Neural cell (in vitro differentiated cells): ENCODE data around the gene FAM53B. TPM values are rescaled to one million over a fixed set of nuclear protein-coding genes. Genes with fewer than 3 reads are reported as not detected.

Source experiments
- H2AFZ ChIP-seq: fragments of 200-600, 300-800 bp; sonication (generic), shearing (Covaris generic); 2 replicates; pipeline ENCODE4 v1.6.0; 2014; ENCODE audit warnings: low read depth, mild to moderate bottlenecking, antibody characterized with exemption, low read length, moderate library complexity
- H3F3A ChIP-seq: fragments of 200-600 bp; shearing (Covaris generic); 2 replicates; pipeline ENCODE4 v1.6.1; 2016; ENCODE audit warnings: mild to moderate bottlenecking, moderate library complexity, mixed read lengths, antibody characterized with exemption, low read length; ENCODE audit not compliant: insufficient read depth, poor library complexity, severe bottlenecking
- H3K27ac ChIP-seq: fragments of 200-600, 300-800 bp; sonication (generic), shearing (Covaris generic); 2 replicates; pipeline ENCODE4 v1.5.1; 2014; ENCODE audit warnings: mild to moderate bottlenecking, low read length, moderate library complexity
- H3K27me3 ChIP-seq: fragments of 300-800, 200-600 bp; sonication (generic), shearing (Covaris generic); 2 replicates; pipeline ENCODE4 v1.6.0; 2014; ENCODE audit warnings: mild to moderate bottlenecking, low read depth, low read length, moderate library complexity; ENCODE audit not compliant: insufficient read depth
- H3K36me3 ChIP-seq: fragments of 300-800, 200-600 bp; sonication (generic), shearing (Covaris generic); 2 replicates; pipeline ENCODE4 v1.5.1; 2014; ENCODE audit warnings: mild to moderate bottlenecking, antibody characterized with exemption, low read length, moderate library complexity; ENCODE audit not compliant: insufficient read depth
- H3K4me2 ChIP-seq: fragments of 300-800, 200-600 bp; sonication (generic), shearing (Covaris generic); 2 replicates; pipeline ENCODE4 v1.6.0; 2014; ENCODE audit warnings: mild to moderate bottlenecking, low read length
- H3K4me3 ChIP-seq: fragments of 300-800, 200-600 bp; sonication (generic), shearing (Covaris generic); 2 replicates; pipeline ENCODE4 v1.5.1; 2014; ENCODE audit warnings: mild to moderate bottlenecking, low read length, moderate library complexity
- H3K79me2 ChIP-seq: fragments of 200-600 bp; shearing (Covaris generic); replicated peaks from 2 replicates; pipeline ENCODE4 v1.6.0; 2014; ENCODE audit warnings: mild to moderate bottlenecking, low read length, moderate library complexity; ENCODE audit not compliant: insufficient read depth
- H3K9ac ChIP-seq: fragments of 300-800, 200-600 bp; sonication (generic), shearing (Covaris generic); 2 replicates; pipeline ENCODE4 v1.6.1; 2016; ENCODE audit warnings: mild to moderate bottlenecking, low read length, mixed read lengths
- H3K9me2 ChIP-seq: fragments of 200-600 bp; shearing (Covaris generic); 2 replicates; pipeline ENCODE4 v1.6.1; 2016; ENCODE audit warnings: mild to moderate bottlenecking, low read length, mixed read lengths; ENCODE audit not compliant: insufficient read depth
- H3K9me3 ChIP-seq: fragments of 200-600, 300-800 bp; sonication (generic), shearing (Covaris generic); 2 replicates; pipeline ENCODE4 v1.6.1; 2016; ENCODE audit warnings: mild to moderate bottlenecking, mixed run types, low read length, moderate library complexity, mixed read lengths
- H4K20me1 ChIP-seq: fragments of 200-600 bp; shearing (Covaris generic); 2 replicates; pipeline ENCODE4 v1.6.1; 2016; ENCODE audit warnings: mild to moderate bottlenecking, mixed run types; ENCODE audit not compliant: insufficient read depth
- CTCF ChIP-seq: fragments of 450-650 bp; IDR thresholded peaks from 2 replicates; pipeline ENCODE4 v1.5.1; 2014; ENCODE audit warnings: antibody characterized with exemption, mild to moderate bottlenecking, moderate library complexity; ENCODE audit not compliant: poor library complexity, severe bottlenecking
- EP300 ChIP-seq: fragments of 450-650 bp; conservative IDR thresholded peaks from 2 replicates; pipeline ENCODE4 v1.6.1; 2014; ENCODE audit warnings: antibody characterized with exemption, mild to moderate bottlenecking, moderate library complexity; ENCODE audit not compliant: poor library complexity, severe bottlenecking
- EZH2 ChIP-seq: fragments of 200-600, 300-800 bp; shearing (Covaris generic), sonication (generic); IDR thresholded peaks from 2 replicates; pipeline ENCODE4 v1.6.1; 2014; ENCODE audit warnings: antibody characterized with exemption, low read length, borderline replicate concordance, mild to moderate bottlenecking; ENCODE audit not compliant: insufficient read depth, poor library complexity, severe bottlenecking
- MXI1 ChIP-seq: fragments of 450-650 bp; conservative IDR thresholded peaks from 2 replicates; pipeline ENCODE4 v1.6.1; 2014; ENCODE audit warnings: antibody characterized with exemption, mild to moderate bottlenecking; ENCODE audit not compliant: poor library complexity, severe bottlenecking
- POLR2AphosphoS5 ChIP-seq: IDR thresholded peaks from 2 replicates; pipeline ENCODE4 v1.6.1; 2012
- RAD21 ChIP-seq: fragments of 450-650 bp; conservative IDR thresholded peaks from 2 replicates; pipeline ENCODE4 v1.6.1; 2014; ENCODE audit warnings: antibody characterized with exemption, mild to moderate bottlenecking, moderate library complexity
- SMC3 ChIP-seq: fragments of 450-650 bp; conservative IDR thresholded peaks from 2 replicates; pipeline ENCODE4 v1.6.1; 2014; ENCODE audit warnings: antibody characterized with exemption, mild to moderate bottlenecking, moderate library complexity; ENCODE audit not compliant: poor library complexity
- TAF1 ChIP-seq: IDR thresholded peaks from 2 replicates; pipeline ENCODE4 v1.6.1; 2012; ENCODE audit warnings: low read depth
- polyA plus RNA-seq: library from polyadenylated mRNA; depleted of rRNA; stranded (reverse); fragments of >200 nt; gene quantifications from 2 replicates; pipeline ENCODE4 v1.2.3, GENCODE V29; 2014
- TF ChIP-seq, protein P1 (sequence below): IDR thresholded peaks from 2 replicates; pipeline ENCODE4 v1.6.1; 2012; ENCODE audit warnings: borderline replicate concordance

Gene FAM53B
- polyA plus RNA-seq, 1 donor from 2014 or later, result 21.8 TPM

GRCh38 chr10:124768791-124769190, 24.6 kb upstream of the FAM53B start:
- Histone ChIP-seq H4K20me1 (no peaks in the 10 kb centered on the region), H2AFZ (no peak overlapping the region), H3K36me3 (no peaks in the 10 kb centered on the region), H3F3A (no peaks in the 10 kb centered on the region), H3K9me3 (no peaks in the 10 kb centered on the region), H3K27ac (no peak overlapping the region), H3K9me2 (no peaks in the 10 kb centered on the region), H3K9ac (no peak overlapping the region), H3K4me2 (no peak overlapping the region), H3K4me3 (no peak overlapping the region), H3K79me2 (peaks cover 5% of the 10 kb centered on the region), H3K27me3 (no peaks in the 10 kb centered on the region)
- TF ChIP-seq TAF1 (no peak), SMC3 (no peak), EP300 (no peak), MXI1 (no peak), EZH2 (no peak), CTCF (no peak), POLR2AphosphoS5 (no peak), RAD21 (no peak)
- TF ChIP-seq, protein P1, sequence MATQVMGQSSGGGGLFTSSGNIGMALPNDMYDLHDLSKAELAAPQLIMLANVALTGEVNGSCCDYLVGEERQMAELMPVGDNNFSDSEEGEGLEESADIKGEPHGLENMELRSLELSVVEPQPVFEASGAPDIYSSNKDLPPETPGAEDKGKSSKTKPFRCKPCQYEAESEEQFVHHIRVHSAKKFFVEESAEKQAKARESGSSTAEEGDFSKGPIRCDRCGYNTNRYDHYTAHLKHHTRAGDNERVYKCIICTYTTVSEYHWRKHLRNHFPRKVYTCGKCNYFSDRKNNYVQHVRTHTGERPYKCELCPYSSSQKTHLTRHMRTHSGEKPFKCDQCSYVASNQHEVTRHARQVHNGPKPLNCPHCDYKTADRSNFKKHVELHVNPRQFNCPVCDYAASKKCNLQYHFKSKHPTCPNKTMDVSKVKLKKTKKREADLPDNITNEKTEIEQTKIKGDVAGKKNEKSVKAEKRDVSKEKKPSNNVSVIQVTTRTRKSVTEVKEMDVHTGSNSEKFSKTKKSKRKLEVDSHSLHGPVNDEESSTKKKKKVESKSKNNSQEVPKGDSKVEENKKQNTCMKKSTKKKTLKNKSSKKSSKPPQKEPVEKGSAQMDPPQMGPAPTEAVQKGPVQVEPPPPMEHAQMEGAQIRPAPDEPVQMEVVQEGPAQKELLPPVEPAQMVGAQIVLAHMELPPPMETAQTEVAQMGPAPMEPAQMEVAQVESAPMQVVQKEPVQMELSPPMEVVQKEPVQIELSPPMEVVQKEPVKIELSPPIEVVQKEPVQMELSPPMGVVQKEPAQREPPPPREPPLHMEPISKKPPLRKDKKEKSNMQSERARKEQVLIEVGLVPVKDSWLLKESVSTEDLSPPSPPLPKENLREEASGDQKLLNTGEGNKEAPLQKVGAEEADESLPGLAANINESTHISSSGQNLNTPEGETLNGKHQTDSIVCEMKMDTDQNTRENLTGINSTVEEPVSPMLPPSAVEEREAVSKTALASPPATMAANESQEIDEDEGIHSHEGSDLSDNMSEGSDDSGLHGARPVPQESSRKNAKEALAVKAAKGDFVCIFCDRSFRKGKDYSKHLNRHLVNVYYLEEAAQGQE, result no peak

DNA sequence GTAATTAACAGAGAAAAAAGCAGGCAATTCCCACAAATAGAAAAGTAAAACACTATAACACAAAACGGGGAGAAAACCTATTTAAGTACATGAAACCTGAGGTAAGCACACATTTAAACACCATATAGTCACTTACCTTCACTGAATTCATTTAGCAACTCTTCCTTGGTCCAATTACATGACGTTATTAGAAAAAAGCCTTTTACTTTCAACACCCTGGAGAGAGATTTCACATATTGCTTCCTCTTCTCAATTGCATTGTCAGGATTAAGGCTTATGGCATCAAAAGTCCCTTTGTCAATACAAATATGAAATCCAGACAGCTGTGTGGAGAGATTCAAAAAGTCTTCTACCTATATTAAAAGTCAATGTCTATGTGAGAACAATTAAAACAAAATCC, 21.1 kb upstream of the FAM53B start:
- no peaks in the 10 kb centered on the region for H3K36me3 ChIP-seq

More for the DNA sequence above, 21.1 kb upstream of the FAM53B start:
- Histone ChIP-seq H2AFZ (no peak overlapping the region), H3K9ac (no peak overlapping the region), H3K27ac (no peak overlapping the region), H3K27me3 (no peaks in the 10 kb centered on the region), H3K79me2 (peaks cover 5% of the 10 kb centered on the region), H3F3A (no peaks in the 10 kb centered on the region), H3K9me3 (no peaks in the 10 kb centered on the region), H3K9me2 (no peaks in the 10 kb centered on the region), H3K4me3 (no peak overlapping the region), H4K20me1 (no peaks in the 10 kb centered on the region), H3K4me2 (no peak overlapping the region)
- TF ChIP-seq EZH2 (no peak), RAD21 (no peak), POLR2AphosphoS5 (no peak), EP300 (no peak), CTCF (no peak), SMC3 (no peak), MXI1 (no peak), TAF1 (no peak)
- TF ChIP-seq, protein P1, result no peak
